ENCODE data around the gene DCX.

DCX gene

GRCh38 chrX:111431001-111431400, 19.0 kb upstream of the DCX start:
- H4K20me1 ChIP-seq (ENCODE audit: insufficient read depth) = no peaks in the 10 kb centered on the region
- H3K36me3 ChIP-seq (ENCODE audit: insufficient read depth) = no peaks in the 10 kb centered on the region
- no peak overlapping the region for H3K4me2 ChIP-seq
- H3K27ac ChIP-seq = no peak overlapping the region
- no peaks in the 10 kb centered on the region for H3K4me1 ChIP-seq (ENCODE audit: low read depth, poor library complexity, severe bottlenecking)
- no peak overlapping the region for H2AFZ ChIP-seq (ENCODE audit: low read depth)
- H3K9ac ChIP-seq = no peak overlapping the region
- no peaks in the 10 kb centered on the region for H3K79me2 ChIP-seq (ENCODE audit: insufficient read depth, low read depth)
- H3K27me3 ChIP-seq (ENCODE audit: insufficient read depth, low read depth) = no peaks in the 10 kb centered on the region
- no peak for TF ChIP-seq CTCF (conservative IDR thresholded peaks at IDR 0.05; ENCODE audit: low read depth, low read length)
- H3K4me3 ChIP-seq (IDR thresholded peaks at IDR 0.05; ENCODE audit: insufficient read depth, low read depth, low read length) = no peak overlapping the region

GRCh38 chrX:111411557-111411956, 435 bp downstream of the DCX start:
- no peak overlapping the region for H2AFZ ChIP-seq (ENCODE audit: low read depth)
- no peak overlapping the region for H3K4me3 ChIP-seq (IDR thresholded peaks at IDR 0.05; ENCODE audit: insufficient read depth, low read depth, low read length)
- no peaks in the 10 kb centered on the region for H3K79me2 ChIP-seq (ENCODE audit: insufficient read depth, low read depth)
- no peaks in the 10 kb centered on the region for H3K27me3 ChIP-seq (ENCODE audit: insufficient read depth, low read depth)
- no peak overlapping the region for H3K4me2 ChIP-seq
- no peaks in the 10 kb centered on the region for H4K20me1 ChIP-seq (ENCODE audit: insufficient read depth)
- H3K4me1 ChIP-seq (ENCODE audit: low read depth, poor library complexity, severe bottlenecking) = no peaks in the 10 kb centered on the region
- no peak overlapping the region for H3K27ac ChIP-seq
- no peaks in the 10 kb centered on the region for H3K36me3 ChIP-seq (ENCODE audit: insufficient read depth)
- no peak overlapping the region for H3K9ac ChIP-seq
- TF ChIP-seq CTCF (conservative IDR thresholded peaks at IDR 0.05; ENCODE audit: low read depth, low read length) = no peak

GRCh38 chrX:111410590-111411078, 1.4 kb downstream of the DCX start:
- H3K4me2 ChIP-seq = no peak overlapping the region
- no peak overlapping the region for H3K4me3 ChIP-seq (IDR thresholded peaks at IDR 0.05; ENCODE audit: insufficient read depth, low read depth, low read length)
- TF ChIP-seq CTCF (conservative IDR thresholded peaks at IDR 0.05; ENCODE audit: low read depth, low read length) = no peak
- H3K79me2 ChIP-seq (ENCODE audit: insufficient read depth, low read depth) = no peaks in the 10 kb centered on the region
- H3K9ac ChIP-seq = no peak overlapping the region
- no peaks in the 10 kb centered on the region for H3K27me3 ChIP-seq (ENCODE audit: insufficient read depth, low read depth)
- no peak overlapping the region for H2AFZ ChIP-seq (ENCODE audit: low read depth)
- no peaks in the 10 kb centered on the region for H3K4me1 ChIP-seq (ENCODE audit: low read depth, poor library complexity, severe bottlenecking)
- no peak overlapping the region for H3K27ac ChIP-seq
- H4K20me1 ChIP-seq (ENCODE audit: insufficient read depth) = no peaks in the 10 kb centered on the region
- H3K36me3 ChIP-seq (ENCODE audit: insufficient read depth) = no peaks in the 10 kb centered on the region

GRCh38 chrX:111409326-111409725, 2.7 kb downstream of the DCX start:
- Histone ChIP-seq H4K20me1 (ENCODE audit: insufficient read depth) (no peaks in the 10 kb centered on the region), H3K27me3 (ENCODE audit: insufficient read depth, low read depth) (no peaks in the 10 kb centered on the region), H3K27ac (no peak overlapping the region), H3K4me1 (ENCODE audit: low read depth, poor library complexity, severe bottlenecking) (no peaks in the 10 kb centered on the region), H2AFZ (ENCODE audit: low read depth) (no peak overlapping the region), H3K4me3 (IDR thresholded peaks at IDR 0.05; ENCODE audit: insufficient read depth, low read depth, low read length) (no peak overlapping the region), H3K4me2 (no peak overlapping the region), H3K36me3 (ENCODE audit: insufficient read depth) (no peaks in the 10 kb centered on the region), H3K9ac (no peak overlapping the region), H3K79me2 (ENCODE audit: insufficient read depth, low read depth) (no peaks in the 10 kb centered on the region)
- TF ChIP-seq CTCF (conservative IDR thresholded peaks at IDR 0.05; ENCODE audit: low read depth, low read length) = no peak

Measured in KMS-11 (cell line).